Chondrocyte (in vitro differentiated cells): ENCODE results near the gene ERC1. TPM values are rescaled to one million over a fixed set of nuclear protein-coding genes. Genes with fewer than 3 reads are reported as not detected.
"Not testable (repeated sequence)": the region's sequence is repeated elsewhere in the genome, so short reads cannot be mapped to it uniquely, and the experiment has no call there.

Source experiments
- DNase-seq: peaks from one replicate; pipeline ENCODE4 v3.0.0; 2021; ENCODE audit warnings: mixed read lengths, low spot score
- H3K27ac Mint-ChIP-seq: one replicate; pipeline ENCODE4 v1.8.0; 2021; ENCODE audit warnings: mild to moderate bottlenecking, moderate library complexity, mixed read lengths; ENCODE audit not compliant: unreplicated experiment
- H3K27me3 Mint-ChIP-seq: 2 replicates; pipeline ENCODE4 v1.8.0; 2021; ENCODE audit warnings: low read depth, mixed read lengths
- H3K36me3 Mint-ChIP-seq: 2 replicates; pipeline ENCODE4 v1.8.0; 2021; ENCODE audit warnings: low read depth, mixed read lengths
- H3K4me1 Mint-ChIP-seq: 2 replicates; pipeline ENCODE4 v1.8.0; 2021; ENCODE audit warnings: low read depth, mild to moderate bottlenecking, mixed read lengths
- H3K4me3 Mint-ChIP-seq: one replicate; pipeline ENCODE4 v1.8.0; 2021; ENCODE audit warnings: mild to moderate bottlenecking, moderate library complexity, mixed read lengths; ENCODE audit not compliant: unreplicated experiment
- H3K9me3 Mint-ChIP-seq: 2 replicates; pipeline ENCODE4 v1.8.0; 2021; ENCODE audit warnings: low read depth, mixed read lengths
- CTCF ChIP-seq: fragments of 200-600 bp; sonication (generic); IDR thresholded peaks from 2 replicates; pipeline ENCODE4 v1.5.0; 2021; ENCODE audit warnings: antibody characterized with exemption, mild to moderate bottlenecking, moderate library complexity
- total RNA-seq: library from RNA; stranded (reverse); gene quantifications from 3 replicates; pipeline ENCODE4 v1.2.1, GENCODE V29; 2021

The ERC1 gene
- total RNA-seq, 1 donor from 2014 or later: 79.3 TPM

GRCh38 chr12:1050059-1050707, 59.2 kb downstream of the ERC1 start:
- Mint-ChIP-seq H3K27me3 (no peaks in the 10 kb centered on the region), H3K4me3 (no peak overlapping the region), H3K9me3 (no peaks in the 10 kb centered on the region), H3K4me1 (peaks cover 53% of the 10 kb centered on the region), H3K36me3 (no peaks in the 10 kb centered on the region), H3K27ac (peak overlapping the region; percentile 12)
- no peak for DNase-seq
- TF ChIP-seq CTCF: no peak

- H3K4me1 Mint-ChIP-seq: peaks cover 43% of the 10 kb centered on the region
- H3K36me3 Mint-ChIP-seq, H3K27me3 Mint-ChIP-seq, DNase-seq, H3K4me3 Mint-ChIP-seq, H3K27ac Mint-ChIP-seq, H3K9me3 Mint-ChIP-seq: not testable (repeated sequence)
Measured at GRCh38 chr12:1051672-1052071, 60.6 kb downstream of the ERC1 start.

- no peak for DNase-seq
- Mint-ChIP-seq H3K27me3 (no peaks in the 10 kb centered on the region), H3K9me3 (peaks cover 7% of the 10 kb centered on the region), H3K4me3 (no peak overlapping the region), H3K4me1 (peaks cover 41% of the 10 kb centered on the region), H3K36me3 (peaks cover 3% of the 10 kb centered on the region), H3K27ac (peak overlapping the region; percentile 18)
- no peak for TF ChIP-seq CTCF
Measured at GRCh38 chr12:1053690-1054089, 62.7 kb downstream of the ERC1 start.

- H3K27me3 Mint-ChIP-seq: no peaks in the 10 kb centered on the region
- H3K4me3 Mint-ChIP-seq: no peak overlapping the region
- peaks cover 38% of the 10 kb centered on the region for H3K4me1 Mint-ChIP-seq
- peaks cover 13% of the 10 kb centered on the region for H3K9me3 Mint-ChIP-seq
- peak overlapping the region; percentile 62 for H3K27ac Mint-ChIP-seq
- no peak for TF ChIP-seq CTCF
- H3K36me3 Mint-ChIP-seq: peaks cover 7% of the 10 kb centered on the region
- DNase-seq: no peak
Measured at GRCh38 chr12:1054117-1054870, 63.3 kb downstream of the ERC1 start.

- DNase-seq: no peak
- Mint-ChIP-seq H3K4me1 (peaks cover 22% of the 10 kb centered on the region), H3K36me3 (peaks cover 17% of the 10 kb centered on the region), H3K4me3 (no peak overlapping the region), H3K27ac (no peak overlapping the region), H3K9me3 (peaks cover 23% of the 10 kb centered on the region), H3K27me3 (no peaks in the 10 kb centered on the region)
- TF ChIP-seq CTCF: no peak
Measured at GRCh38 chr12:1056390-1056789, 65.4 kb downstream of the ERC1 start.
